HG02885 (cell line): Measurements from ENCODE around the gene SARS1.

ENCODE experiments used
- ATAC-seq: cut with Tn5 transposase; IDR thresholded peaks from one replicate; pipeline ENCODE4 v1.9.1; 2021; ENCODE audit warnings: mild to moderate bottlenecking; ENCODE audit not compliant: unreplicated experiment, poor library complexity

SARS1 gene

DNA sequence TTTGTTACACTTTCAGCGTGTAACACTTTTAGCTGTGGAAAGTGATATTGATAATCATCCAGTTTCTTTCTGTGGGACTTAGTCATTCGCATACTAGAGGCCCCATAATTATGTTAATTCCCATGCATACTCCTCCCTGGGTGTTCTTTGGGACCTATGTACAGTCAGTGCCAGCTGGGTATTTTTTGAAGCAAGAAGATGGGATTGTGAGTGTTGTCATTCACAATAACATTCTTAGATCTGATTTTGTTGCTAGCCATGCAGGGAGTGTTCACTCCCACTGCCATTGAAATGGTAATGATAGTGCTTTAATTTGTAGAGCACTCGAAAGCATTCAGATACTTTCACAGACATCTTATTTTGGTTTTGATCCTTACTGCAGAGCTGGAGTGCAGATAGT lies 11.6 kb downstream of the SARS1 start:
- ATAC-seq, result no peak

DNA sequence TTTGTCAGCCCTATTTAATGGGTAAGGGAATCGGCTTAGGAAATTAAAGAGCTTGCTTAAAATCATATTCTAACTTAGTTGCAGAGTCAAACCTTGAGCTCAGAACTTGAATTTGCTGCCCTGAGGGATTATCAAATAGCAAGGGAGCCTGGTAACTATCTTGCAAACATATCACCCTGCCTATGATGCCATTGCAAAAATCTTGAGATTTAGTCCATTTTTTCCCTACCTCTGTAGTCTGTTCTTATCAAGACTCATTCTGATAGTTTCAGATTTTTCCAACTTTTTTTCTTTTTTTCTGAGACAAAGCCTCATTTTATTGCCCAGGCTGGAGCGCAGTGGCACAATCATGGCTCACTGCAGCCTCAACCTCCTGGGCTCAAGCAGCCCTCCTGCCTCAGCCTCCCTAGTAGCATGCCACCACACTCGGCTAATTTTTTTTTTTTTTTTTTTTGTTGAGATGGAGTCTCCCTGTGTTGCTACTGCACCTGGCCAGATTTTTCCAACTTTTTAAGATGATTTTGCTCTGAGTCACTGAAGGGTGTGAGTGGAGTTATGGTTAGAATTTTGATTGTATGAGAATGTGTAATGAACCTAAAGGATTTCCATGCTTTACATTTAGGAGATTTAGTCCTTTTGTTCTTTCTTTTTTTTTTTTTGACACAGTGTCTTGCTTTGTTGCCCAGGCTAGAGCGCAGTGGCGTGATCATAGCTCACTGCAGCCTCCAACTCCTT lies 12.2 kb downstream of the SARS1 start:
- no peak for ATAC-seq

DNA sequence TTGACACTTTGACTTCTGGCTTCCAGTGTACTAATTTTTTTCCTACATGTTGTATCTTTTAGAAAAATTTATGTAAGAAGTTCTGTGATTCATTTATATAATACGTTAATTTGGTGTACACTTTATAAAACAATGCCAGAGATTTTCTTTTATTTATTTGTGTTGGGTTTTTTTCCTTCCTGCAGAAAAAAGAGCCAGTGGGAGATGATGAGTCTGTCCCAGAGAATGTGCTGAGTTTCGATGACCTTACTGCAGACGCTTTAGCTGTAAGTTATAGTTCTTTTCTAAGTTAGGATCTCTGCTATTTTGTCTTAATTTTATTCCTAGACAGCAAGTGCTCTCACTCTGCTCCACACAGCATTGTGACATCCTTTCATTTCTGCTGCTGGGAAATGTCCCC lies 14.4 kb downstream of the SARS1 start:
- no peak for ATAC-seq

DNA sequence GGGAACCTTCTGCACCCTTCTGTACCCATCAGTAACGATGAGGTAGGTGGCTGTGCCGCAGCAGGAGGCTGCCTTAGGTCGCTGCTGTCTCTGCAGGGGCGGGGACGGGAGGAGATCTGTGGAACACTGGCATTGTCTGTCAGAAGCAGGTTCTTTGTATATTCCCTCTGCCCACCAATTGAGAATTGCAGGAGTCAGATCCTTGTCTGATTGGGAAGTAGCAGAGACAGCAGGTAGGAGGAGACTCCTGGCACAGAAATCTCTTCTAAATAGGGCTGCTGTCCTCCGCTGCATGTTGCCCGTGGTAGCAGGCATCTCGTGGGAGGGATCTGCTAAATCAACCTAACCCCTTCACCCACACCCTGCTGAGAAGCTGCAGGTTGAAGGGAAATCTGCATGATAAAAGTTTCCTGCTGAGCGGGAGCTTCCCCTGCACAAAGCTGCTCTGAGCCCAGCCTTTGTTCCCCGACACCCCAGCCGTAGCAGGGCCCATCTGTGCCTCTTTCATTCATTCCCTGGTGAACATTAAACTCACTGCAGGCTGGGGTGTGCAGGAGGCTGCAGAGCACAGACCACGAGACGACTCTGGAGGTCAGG lies 15.9 kb downstream of the SARS1 start:
- ATAC-seq, result no peak

DNA sequence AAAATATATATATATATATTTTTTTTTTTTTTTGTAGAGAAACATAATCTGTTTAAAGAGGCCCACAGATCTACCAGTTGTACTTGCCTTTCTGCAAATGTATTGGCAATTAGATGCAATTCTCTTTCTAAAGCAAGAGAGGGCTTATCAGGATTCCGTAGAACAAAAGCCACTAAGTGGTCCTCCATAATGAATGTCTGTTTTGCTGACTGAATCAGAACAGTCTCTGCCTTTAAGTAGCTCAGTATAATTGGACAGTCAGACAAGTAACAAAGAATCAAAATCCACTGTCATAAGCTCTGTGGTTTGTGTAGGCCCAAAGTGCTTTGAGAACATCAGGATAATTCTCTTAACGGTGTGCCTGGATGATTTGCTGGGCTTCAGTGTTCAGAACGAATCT lies 17.3 kb downstream of the SARS1 start:
- no peak for ATAC-seq

DNA sequence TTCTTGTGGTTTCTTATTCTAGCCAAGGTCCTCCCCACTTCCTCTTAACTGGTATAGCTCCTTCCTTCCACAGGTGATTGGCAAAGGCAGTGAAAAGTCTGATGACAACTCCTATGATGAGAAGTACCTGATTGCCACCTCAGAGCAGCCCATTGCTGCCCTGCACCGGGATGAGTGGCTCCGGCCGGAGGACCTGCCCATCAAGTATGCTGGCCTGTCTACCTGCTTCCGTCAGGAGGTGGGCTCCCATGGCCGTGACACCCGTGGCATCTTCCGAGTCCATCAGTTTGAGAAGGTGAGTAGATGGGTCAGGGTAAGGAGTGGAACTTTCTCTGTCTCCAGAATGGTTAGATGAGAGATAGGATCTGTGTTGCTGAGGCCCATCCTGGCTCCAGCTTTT lies 21.4 kb downstream of the SARS1 start:
- no peak for ATAC-seq

DNA sequence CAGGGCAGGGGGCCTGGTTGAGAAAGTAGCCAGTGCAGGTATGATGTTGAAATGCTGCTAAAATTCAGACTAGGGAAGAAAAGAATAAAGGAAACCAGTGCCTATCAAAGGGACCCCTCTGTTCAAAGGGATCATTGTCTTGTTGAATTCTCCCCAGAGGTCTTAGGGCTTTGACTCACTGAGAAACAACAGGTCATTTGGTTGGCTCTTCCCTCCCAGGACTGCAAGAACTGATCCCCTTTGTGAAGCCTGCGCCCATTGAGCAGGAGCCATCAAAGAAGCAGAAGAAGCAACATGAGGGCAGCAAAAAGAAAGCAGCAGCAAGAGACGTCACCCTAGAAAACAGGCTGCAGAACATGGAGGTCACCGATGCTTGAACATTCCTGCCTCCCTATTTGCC lies 23.8 kb downstream of the SARS1 start:
- no peak for ATAC-seq

DNA sequence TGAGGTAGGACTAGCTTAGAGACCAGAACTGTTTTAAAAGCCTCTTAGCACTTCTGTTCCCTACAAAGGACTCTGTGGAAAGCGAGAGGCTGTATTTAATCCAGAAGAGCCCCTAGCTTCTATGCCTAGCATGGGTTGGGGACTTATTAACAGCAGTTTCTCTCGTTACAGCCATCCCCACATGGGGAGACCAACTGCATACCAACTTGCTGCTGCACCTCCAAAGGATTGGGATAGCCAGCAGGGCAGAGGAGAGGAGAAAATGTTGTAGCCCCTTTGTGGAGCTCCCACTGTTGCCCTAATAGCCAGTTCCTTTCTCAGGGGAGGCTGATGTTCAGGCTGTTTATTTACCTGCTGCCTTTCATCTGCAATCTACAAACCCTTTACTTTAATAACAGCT lies 24.7 kb downstream of the SARS1 start:
- no peak for ATAC-seq

DNA sequence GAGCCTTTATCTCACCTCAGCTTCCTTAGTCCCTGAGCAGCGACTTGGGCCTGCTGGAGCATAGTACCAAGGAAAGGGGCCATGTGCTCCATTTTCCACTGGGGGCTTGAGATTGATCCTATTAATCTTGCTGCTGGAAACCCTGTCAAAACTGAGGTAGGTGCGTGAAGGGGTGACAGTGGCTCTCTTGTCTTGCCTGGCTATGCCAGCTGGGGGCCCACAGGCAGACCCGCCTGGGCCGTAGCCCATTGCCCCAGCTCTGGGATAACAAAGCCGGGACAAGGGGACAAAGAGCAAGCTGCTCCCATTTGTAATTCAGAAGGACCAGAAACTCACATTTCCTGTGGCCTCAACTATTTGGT lies 25.3 kb downstream of the SARS1 start:
- no peak for ATAC-seq

DNA sequence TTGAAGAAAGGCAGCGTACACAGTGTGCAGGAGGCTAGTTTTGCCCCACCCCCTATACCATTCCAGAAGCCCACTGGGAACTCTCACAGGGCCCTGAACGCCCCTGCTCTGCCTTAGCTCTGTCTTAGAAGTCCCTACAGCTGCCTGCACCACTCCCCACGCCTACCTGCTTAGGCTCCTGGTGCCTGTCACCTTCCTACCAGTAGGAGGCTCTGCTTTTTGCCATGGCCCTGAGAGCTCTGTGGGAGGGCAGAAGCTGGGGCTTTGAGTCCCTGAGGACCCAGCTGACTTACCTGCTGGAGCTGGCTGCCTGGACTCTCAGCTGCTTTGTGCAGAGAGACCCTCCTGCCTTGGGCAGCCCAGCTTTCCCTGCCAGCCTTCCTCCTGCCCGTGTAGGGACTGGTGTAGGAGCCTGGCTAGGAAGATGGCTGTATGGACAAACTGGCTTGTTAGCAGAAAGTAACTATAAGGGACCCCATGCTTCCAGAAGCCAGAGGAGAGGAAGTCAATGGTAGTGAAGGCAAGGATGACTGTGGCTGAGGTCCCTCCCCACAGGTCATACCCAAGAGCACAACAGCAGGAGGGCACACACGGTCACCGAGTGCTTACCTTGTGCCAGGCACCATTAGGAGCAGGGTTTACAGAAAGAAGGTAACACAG lies 25.8 kb downstream of the SARS1 start:
- peak; percentile 67 for ATAC-seq

DNA sequence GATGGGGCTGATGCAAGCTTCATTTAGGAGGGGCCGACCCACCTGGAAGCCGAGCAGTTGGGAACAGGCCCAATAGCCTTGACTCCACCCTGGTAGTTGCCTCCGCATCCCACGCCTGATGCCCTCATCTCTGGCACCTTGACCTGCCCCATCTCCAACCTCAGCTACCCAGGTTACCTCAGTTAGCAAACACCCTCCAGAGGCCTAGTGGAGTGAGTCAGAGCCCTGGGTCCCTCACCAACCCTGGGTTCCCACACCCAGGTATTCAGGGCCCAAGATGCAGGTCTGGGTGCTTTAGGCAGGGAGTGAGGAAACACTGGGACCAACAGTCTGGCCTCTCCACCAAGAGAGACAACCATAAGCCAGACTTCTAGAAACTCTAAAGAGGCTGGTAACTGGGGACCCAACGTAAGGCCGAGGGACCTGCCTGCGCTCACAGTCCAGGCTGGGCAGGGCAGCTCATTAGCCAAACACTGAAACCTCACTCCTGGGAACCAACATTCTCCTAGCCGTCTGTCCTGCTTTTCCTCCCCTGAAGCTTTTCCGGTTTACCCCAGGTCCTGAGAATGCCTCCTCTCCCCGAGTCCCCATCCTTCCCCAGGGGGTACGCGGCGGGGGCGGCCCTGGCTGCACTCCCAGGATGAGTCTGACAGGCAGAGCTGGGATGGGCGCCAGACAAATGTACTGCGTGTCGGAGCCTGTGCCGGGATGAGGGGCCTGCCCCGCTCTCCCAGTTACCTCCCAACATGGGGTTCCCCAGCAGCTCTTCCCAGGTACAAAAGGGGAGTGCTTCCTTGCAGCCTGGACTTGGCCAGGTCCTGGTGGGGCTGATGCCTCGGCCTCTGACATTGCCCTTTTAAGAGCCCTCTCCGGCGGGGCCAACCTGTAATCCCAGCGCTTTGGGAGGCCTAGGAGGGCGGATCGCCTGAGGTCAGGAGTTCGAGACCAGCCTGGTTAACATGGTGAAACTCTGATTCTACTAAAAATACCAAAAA lies 26.7 kb downstream of the SARS1 start:
- ATAC-seq, result no peak

DNA sequence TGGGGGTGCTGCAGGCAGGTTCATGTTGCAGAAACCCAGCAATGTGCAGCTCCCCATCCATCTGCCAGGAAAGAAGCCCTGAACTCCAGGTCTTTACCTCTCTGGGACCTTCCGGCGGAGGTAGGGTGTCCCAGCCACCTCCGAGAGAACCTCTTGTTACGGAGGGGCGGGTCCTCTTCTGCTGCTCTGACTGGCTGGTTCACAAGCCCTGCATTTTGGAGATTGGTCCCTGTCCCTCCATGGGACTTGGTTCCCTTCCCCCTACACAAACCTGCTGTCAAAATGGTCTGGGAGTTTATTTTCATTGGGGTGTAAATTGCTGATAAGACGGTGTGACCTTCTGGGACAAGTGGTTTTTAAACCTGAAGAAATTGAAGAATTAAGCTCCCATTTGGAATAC lies 27.6 kb downstream of the SARS1 start:
- ATAC-seq, result no peak

DNA sequence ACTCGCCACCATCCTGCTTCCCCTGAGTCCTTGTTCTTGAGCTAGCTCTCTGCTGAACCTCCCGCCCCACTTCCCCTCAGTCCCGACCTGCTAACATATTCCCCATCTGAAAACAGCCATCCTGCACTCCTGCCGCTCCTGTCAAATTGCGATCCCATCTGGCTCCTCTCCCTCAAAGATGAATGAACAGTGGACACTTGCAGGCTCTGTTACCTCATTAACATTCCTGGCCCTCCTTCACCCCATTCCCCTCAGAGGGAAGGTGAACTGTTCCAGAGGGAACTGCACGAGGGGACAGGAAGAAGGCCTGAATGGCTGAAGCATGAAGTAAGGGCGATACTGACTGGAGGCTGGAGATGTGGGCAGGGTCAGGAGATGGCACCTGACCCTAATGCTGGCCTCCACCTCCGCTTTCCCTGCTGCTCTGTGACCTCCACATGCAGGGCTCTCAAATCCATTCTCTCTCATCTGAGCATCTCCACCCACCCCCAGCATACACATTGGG lies 28.2 kb downstream of the SARS1 start:
- no peak for ATAC-seq

DNA sequence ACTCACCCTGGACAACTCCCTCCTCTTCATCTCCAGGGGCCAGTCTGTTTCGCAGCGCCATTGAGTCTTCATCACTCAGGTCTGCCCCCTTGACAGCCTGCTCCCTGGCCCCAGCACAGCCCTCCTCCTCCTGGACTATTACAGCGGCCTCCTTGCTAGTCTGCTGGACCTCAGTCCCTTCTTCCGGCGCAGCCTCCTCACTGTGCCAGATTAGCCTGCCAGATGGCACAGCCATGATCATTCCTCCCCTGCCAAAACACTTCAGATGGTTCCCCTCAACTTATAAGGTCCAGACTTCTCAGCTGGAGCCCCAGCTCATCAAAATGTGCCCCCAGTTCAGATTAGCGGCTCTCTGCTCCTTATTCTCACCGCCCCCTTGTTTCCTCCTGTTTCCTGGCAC lies 28.7 kb downstream of the SARS1 start:
- ATAC-seq, result no peak

DNA sequence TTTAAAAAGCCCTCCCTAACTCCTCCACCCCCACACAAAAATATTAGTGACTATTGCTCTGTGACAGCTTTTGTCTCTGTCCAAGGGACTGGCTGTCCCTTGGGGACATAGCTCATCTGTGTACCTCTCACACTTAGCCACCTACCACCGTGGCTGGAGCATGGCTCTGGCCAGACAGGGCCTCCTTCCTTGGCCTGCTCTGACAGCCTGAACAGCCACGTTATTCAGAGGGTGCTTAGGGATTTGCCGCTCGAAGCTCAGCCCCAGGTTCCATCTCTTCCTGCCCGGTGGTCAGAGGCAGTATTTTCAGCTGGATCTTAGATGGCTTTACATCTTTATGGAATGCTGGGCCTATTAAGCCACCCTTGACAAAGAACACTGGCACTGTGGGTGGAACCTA lies 29.5 kb downstream of the SARS1 start:
- no peak for ATAC-seq

DNA sequence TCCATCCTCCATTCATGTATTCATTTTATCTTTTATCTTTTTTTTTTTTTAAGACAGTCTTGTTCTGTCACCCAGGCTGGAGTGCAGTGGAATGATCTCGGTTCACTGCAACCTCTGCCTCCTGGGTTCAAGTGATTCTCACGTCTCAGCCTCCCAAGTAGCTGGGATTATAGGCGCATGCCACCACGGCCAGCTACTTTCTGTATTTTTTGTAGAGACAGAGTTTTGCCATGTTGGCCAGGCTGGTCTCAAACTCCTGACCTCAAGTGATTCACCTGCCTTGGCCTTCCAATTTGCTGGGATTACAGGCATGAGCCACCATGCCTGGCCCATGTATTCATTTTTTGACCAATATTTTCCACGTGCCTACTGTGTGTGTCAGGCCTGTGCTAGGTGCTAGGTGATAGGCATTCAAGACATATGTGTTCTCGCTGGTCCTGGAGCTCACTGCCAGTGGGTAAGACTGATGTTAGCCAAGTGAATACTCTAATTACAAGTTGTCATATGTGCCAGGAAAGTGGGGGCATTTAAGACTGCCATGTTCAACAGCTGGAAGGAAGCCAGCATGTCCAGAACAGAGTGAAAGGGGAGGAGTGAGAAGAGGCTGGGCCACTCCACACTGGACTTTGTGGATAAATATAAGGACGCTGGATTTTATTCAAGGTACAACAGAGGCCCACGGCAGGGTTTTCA lies 30.3 kb downstream of the SARS1 start:
- ATAC-seq, result no peak

DNA sequence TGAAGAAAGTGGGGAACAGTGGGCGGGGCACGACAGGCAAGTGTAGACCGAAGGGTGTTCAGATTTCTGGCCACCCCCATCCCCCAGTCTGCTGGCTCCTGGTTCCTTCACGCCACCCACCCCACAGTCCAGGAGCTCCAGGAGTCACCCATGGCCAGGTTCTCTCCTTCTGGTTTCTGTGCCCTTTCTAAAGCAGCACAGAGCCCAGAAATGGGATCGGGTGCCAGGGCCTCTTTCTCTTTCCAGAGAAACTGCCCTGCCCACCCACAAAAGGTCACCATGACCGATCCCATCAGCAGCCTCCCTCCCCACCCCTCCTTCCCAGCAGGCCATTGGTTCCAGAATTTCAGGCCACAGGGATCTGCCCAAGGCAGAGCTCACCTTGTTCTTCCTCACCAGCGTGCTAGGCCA lies 32.4 kb downstream of the SARS1 start:
- no peak for ATAC-seq

DNA sequence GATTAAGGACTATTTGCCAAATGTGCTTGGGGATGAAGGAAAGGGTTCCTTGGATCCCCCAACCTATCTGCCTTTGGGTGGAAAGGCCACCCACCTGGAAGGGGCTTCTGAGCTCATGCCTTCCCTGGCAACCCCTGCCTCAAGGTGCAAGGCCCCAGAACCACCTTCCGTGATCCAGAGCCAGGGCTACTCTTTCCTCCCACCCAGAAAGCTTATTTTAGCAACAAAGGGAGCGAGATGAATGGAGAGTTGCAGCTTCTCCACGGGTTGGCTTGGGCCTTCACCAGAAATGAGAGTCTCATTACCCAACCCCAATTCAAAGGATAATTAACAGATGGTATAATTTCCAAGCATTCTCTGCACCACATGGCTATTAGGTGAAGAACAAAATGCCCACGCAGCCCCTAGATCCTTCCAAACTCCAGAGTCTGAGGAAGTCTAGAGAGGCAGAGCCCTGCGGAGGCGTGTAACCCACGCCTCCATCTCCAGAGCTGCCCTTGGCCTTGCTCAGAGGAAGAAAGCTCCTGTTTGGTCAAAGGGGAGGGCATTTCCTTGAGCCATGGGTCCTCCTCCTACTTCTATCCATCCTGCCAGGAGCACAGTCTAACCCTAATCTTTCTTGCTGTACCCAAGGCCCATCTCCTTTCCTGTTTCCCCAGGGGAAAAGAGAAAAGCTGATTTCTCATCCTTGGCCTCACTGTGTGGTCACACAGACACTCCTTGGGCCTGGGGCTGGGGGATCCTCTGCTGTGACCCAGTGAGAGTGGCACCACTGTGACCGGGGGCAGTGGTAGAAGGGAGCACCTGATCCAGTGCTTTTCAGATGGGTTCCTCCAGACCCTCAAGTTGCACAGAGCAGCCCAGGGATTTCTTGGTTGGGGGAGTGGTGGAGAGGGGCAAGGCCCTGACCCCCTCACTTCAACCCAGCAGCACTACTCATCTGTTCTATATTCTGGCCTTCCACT lies 34.0 kb downstream of the SARS1 start:
- ATAC-seq, result no peak

DNA sequence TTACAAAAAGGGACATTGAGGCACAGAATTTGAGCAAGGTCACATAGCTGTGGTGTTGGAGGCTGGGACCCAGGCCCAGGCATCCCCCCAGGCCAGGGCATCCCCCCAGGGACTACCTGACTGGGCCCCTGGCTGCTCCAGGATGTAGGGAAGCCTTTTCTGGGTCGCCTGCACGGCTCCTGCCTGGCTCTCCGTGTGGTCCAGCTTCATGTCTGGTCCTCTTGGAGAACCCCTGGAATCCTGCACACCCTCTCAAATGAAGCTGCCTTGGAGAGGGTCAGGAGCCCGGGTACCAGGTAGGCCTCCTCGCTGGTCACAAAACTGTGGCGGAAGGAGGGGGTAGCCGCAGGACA lies 34.7 kb downstream of the SARS1 start:
- ATAC-seq, result no peak
